Stimulated activated CD4-positive, alpha-beta T cell treated with anti-CD3 and anti-CD28 coated beads, Interleukin-12 subunit alpha, Interleukin-12 subunit beta, amount 100 ng/mL, for 4 hours (primary cell): Measurements from ENCODE around the gene CCNQ.
"Not testable (repeated sequence)": the region's sequence is repeated elsewhere in the genome, so short reads cannot be mapped to it uniquely, and the experiment has no call there.

ENCODE experiments used
- DNase-seq: peaks from one replicate; pipeline ENCODE4 v3.0.0-alpha.2; 2020

Gene CCNQ

DNA sequence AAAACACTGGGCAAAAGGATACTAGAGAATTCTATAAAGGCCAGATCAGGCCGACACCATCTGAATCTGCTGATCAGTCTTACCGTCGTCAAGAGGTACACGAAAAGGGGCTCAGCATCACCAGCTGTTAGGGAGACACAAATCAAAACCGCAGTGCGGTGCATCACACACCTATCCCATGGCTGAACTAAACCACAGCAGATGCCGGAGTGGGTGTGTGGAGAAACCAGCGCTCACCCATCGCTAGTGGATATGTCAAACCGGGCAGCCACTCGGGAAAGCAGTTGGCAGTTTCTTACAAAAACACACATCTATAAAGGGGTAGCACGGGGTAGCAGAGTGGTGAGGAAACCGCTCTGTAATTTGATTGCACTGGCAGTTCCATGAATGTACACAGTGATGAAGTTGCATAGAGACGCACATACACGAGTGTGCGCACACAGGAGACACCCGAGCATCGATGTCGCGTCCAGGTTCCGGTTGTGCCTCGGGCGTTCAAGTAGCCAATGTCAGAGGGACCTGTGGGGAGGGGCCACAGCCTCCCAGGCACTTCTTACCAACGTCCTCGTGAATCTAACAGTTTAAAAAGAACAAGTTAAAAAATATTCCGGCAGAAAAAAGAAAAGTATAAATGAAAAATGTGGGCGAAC, 23.1 kb upstream of the CCNQ start:
- no peak for DNase-seq

DNA sequence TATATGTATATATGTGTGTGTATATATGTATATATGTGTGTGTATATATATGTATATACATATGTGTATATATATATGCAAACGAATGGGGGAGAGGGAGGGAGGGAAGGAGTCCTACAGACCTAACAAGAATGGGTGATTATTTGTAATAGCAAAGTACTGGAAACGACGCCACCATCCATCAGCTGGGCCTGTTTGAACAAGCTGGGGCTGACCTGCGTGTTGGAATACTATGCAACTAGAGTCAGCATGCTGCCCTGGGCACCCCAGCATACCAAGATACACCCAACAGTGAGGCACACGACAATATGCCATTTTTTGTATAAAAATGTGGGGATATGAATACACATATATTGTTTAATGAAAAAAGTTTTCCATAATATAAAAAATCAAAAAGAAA, 21.6 kb upstream of the CCNQ start:
- no peak for DNase-seq

DNA sequence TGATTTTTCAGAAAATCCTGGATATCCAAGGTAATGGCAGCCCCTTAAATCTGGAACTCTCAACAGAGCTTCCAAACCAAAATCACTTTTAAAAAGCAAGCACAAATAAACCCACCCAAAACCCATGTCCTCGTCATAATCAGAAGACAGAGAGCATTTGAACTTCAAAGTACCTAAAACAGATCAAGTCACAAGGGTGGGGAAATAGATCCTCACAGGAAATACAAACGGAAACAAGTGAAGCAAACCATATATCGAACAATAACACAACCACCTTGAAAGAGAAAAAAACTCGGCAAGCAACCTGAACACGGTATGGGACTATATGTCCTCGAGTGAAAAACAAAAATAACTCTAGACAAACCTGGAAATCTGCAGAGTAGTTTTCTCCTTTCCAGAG, 15.9 kb upstream of the CCNQ start:
- no peak for DNase-seq

DNA sequence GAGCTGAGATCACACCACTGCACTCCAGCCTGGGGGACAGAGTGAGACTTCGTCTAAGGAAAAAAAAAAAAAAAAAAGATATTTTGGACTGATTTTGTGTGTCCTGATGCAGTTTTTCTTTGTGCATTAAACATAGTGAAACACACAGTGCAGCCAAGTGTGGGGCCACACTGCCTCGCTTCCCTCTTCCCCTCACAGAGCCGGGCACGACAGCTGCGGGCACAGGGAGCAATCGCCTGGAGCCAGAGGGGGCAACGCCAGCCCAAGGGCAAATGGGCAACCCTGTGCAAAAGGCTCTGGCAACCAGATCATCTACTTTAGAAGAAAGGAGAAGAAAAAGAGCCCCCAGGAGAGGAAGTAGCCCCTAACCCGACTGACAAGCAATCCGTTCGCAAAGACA, 13.5 kb upstream of the CCNQ start:
- DNase-seq, result no peak

GRCh38 chrX:153611298-153612095, 12.6 kb upstream of the CCNQ start:
- no peak for DNase-seq

DNA sequence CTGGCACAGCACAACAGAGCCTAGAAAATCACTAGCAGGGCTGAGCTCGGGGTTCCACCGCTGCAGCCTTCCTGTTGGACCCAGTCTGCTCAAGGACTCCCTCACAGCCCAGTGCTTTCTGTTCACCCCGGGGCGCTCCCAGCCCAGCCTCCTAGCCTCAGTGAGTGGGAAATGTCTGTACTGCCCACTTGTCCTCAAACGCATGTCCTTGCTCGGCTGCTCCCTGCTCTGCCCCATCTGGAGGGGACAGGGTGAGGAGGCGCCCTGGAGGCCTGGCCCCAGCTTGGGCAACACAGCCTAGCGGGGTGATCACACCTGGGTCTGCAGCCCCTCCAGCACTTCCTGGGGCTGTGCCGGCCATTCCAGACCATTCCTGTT, 11.9 kb upstream of the CCNQ start:
- no peak for DNase-seq

DNA sequence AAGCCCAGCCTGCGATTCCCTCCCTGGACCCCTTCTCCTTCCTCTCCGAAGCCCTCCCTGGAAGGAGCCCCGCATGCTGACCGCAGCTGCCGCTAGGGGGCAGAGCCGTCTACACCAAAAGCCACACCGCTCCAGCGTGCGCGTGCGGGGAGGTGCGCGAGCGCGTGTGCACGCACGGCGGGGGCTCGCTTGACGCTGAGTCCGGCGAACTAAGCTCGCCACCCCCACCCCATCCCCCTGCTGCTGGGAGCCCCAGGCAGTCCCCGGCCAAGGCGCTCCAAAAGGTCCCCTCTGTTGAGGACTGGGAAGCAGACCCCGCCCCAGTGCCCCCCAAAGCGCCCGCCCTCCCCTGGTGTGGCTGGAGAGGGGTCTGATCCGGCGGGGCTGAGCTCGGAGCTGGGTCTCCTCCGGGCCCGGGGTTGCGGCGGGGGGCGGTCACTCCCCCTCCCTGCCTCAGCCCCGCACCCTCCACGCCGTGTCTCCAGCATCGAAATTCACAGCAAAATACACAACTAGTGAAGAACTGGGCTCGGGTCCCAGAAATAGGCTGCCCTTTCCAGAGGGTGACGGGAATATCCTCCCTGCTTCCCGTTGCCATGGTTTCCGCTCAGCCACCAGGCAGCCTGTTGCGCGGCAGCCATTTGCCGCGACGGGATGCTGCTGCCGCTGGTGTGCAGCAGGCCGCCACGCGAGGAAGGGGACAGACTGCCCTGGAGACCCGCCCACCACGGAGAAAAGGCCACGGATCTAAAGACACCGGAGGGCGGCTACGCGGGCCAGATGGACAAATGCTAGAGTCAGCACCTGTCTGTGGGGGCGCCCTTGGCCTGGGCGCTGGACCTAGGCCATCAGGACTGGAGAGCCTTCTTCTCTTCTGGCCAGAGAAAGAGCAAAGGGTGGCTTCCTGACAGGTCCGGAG, 11.2 kb upstream of the CCNQ start:
- peak; percentile 80 for DNase-seq

DNA sequence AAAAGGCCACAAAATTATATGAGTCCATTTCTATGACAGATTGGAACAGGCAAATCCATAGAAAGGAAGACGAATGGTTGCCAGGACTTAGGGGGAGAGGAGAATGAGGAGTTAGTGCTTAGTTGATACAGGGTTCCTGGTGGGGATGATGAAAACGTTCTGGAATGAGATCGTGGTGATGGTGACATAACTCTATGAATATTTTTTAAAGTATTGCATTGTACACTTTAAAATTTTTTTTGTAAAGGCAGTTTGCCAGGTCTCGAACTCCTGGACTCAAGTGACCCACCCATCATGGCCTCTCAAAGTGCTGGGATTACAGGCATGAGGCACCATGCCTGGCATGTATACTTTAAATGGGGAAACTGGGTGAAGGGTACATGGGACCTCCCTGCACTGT, 9.9 kb upstream of the CCNQ start:
- no peak for DNase-seq

DNA sequence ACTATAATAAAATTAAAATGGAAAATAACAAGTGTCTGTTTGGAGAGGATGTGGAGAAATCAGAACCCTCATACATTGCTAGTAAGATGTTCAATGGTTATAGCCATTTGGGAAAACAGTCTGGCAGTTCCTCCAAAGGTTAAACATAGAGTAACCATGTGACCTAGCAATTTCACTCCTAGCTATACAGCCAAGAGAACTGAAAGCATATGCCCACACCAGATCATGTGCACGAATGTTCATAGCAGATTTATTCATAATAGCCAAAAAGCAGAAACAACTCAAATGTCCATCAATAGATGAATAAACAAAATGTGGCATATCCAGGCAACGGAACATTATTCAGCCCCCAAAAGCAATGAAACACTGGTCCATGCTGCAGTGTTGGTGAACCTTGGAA, 9.4 kb upstream of the CCNQ start:
- DNase-seq, result no peak

- no peak for DNase-seq
These were observed 7.6 kb upstream of the CCNQ start for GRCh38 chrX:153606503-153606902.

DNA sequence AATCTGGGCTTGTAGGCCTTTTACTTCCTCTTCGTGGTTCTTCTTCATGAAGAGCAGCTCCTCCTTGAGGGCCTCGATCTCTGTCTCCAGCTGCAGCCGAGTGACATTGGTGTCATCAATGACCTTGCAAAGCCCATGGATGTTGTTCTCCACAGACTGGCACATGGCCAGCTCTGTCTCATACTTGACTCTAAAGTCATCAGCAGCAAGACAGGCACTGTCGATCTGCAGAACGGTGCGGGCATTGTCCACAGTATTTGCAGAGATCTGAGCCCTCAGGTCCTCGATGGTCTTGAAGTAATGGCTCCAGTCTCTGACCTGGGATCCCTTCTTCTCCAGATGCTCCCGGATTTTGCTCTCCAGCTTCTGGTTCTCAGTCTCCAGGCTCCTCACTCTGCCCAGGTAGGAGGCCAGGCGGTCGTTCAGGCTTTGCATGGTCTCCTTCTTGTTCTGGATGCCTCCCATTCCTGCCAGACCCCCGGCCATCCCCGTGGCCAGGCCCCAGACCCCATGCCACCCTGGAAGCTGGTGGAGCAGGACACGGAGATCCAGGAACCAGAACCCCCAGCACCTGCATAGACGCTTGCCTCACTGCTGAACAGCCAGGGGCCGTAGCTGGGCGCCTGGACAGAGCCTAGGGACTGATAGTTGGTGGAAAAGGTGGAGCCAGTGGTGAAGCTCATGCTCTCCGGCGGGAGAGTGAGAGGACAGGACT, 5.9 kb upstream of the CCNQ start:
- not testable (repeated sequence) for DNase-seq

- no peak for DNase-seq
These were observed 4.3 kb upstream of the CCNQ start for GRCh38 chrX:153603131-153603656.

DNA sequence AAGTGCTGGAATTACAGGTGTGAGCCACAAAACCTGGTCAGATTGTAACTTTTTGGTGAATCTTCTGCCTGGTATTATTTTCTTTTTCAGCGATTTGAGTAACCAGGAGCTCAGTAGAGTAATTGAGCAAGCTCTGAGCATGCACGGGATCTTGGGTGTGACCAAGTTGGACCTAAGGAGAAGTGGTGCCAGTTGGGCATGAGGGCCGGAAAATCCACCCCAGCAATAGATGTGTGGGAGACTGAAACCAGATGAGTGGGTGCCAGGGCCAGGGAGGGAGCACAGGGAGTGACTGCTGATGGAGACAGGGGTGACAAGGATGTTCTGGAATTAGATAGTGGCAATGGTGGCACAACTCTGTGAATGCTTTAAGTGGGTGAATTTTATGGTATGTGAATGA, 3.7 kb upstream of the CCNQ start:
- DNase-seq, result no peak

DNA sequence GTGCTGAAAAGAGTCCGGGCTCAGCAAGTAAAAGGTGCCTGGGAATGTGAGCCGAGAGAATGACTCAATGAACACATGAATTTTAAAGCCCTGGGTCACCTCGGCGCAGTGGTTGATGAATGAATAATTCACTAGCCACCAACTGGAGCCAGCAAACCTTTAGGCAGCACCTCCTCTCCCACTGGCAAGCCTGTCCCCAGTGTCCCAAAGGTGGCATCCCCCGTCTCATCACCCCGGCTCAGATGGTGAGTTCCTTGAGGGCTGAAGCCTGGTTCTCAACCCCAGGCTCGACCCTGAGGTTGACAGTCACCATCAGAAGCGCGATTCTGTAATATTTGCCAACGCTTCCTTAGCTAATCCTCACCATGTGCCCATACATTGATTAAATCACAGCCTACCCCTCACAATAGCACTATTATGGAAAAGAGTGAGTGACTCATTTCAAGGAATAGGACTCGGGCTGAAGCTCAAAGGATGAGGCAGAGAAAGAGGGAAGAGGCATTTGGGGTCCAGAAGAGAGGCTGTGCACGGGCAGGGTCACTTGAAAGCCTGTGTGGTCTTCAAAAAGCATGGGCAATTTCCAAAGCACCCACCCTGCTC, 2.7 kb upstream of the CCNQ start:
- DNase-seq, result no peak

GRCh38 chrX:153600921-153601320, 2.0 kb upstream of the CCNQ start:
- no peak for DNase-seq

DNA sequence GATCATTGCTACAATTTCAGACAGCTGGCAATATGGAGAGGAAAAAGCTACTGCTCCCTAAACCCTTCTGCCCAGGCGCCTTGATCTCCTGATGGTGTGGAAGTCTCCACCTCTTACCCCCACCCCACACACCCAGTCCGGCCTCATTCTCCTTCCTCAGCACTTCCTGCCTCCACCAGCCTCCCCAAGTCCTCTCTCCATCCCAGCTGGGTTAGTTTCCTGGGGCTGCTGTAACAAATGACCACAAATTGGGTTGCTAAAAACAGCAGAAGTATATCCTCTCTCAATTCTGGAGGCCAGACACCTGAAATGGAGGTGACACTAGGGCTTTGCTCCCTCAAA, 1.1 kb upstream of the CCNQ start:
- DNase-seq, result no peak

GRCh38 chrX:153599192-153600031, 473 bp upstream of the CCNQ start:
- DNase-seq, result peak; percentile 83

GRCh38 chrX:153596981-153597750, 1.8 kb downstream of the CCNQ start:
- no peak for DNase-seq

- DNase-seq, result no peak
These were observed 2.8 kb downstream of the CCNQ start for GRCh38 chrX:153595859-153596857.
